Placental pericyte (primary cell): ENCODE data around the gene HOOK2. TPM values are rescaled to one million over a fixed set of nuclear protein-coding genes. Genes with fewer than 3 reads are reported as not detected.

Experiments used
- small RNA-seq: library from RNA; depleted of rRNA; stranded (forward); fragments of <200 nt; gene quantifications from one replicate; pipeline ENCODE3, GENCODE V24; 2012; ENCODE audit warnings: low replicate concordance
- total RNA-seq: library from RNA; depleted of rRNA; stranded (reverse); fragments of >200 nt; gene quantifications from 2 replicates; pipeline ENCODE4 v1.2.3, GENCODE V29; 2012

HOOK2 gene, protein sequence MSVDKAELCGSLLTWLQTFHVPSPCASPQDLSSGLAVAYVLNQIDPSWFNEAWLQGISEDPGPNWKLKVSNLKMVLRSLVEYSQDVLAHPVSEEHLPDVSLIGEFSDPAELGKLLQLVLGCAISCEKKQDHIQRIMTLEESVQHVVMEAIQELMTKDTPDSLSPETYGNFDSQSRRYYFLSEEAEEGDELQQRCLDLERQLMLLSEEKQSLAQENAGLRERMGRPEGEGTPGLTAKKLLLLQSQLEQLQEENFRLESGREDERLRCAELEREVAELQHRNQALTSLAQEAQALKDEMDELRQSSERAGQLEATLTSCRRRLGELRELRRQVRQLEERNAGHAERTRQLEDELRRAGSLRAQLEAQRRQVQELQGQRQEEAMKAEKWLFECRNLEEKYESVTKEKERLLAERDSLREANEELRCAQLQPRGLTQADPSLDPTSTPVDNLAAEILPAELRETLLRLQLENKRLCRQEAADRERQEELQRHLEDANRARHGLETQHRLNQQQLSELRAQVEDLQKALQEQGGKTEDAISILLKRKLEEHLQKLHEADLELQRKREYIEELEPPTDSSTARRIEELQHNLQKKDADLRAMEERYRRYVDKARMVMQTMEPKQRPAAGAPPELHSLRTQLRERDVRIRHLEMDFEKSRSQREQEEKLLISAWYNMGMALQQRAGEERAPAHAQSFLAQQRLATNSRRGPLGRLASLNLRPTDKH
- 13.3 and 14.2 TPM in 2 replicates for total RNA-seq

DNA sequence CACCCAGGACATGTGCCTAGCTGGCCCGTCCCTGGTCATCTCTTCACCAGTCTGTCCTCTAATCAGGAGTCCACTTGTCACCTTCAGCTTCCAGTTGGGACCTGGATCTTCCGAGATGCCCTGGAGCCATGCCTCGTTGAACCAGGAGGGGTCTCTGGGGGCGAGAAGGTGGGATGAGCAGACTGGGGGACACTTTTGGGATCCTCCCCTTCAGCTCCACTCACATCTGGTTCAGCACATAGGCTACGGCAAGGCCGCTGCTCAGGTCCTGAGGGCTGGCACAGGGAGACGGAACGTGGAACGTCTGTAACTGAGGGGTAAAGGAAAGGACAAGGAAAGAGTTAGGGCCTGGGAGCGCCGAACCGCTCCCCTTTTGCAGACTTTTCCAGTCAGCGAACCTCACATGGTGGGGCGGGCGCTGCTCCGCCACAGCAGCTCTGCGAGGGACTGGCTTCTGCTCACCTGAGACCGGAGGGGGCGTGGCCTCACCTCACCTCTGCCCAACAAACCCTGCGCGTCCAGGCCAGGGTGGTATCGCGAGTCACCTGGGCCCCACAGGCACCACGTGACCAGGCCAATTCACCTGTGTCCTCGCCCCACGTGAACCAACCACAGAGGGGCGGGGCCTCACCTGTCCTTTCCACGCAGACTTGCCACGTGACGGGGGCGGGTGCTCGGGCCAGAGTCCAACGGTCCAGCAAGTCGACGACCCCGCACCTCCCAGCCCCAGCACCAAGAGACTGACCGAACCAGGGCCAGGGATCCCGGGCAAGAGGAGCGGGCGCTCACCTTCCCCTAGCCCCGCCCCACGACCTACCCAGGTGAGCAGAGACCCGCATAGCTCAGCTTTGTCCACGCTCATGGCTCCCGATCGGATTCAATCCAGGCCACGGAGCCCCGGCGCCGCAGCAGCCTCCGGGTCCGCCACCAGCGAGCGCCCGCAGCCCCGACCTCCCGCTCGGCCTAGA, at the start of gene HOOK2:
Gene HOOK2, minus strand, starts transcription at position 965 of the 968 bp plus-strand sequence. Its CDS starts 103 bp downstream, at position 862.

DNA sequence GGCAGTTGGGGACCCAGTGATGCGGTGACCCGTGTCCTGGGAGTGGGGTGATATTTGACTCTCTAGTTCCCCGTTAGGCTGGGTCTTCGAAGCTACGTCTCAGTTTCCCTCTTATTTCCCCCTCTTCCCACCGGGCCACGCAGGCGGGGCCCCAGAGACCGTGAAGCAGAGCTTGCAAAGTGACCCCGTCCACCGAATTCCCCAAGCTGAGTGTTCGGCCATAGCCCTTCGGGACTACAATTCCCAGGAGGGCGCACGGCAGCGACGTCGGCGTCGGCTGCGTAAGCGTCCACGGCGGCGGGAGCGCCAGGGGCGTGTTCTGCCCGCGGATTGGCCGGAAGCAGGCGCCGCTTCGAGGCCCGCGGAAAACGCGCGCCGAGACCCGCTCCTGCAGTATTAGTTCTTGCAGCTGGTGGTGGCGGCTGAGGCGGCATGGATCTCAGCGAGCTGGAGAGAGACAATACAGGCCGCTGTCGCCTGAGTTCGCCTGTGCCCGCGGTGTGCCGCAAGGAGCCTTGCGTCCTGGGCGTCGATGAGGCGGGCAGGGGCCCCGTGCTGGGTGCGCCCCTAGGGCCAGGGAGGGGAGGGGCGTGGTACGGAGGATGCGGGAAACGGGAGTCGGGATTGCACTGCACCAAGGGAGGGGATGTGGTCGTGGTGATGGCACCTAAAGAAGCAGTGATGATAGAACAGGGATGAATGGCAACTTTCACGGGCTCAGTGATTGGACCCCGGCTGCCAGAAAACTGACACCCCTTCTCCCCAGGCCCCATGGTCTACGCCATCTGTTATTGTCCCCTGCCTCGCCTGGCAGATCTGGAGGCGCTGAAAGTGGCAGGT, 31.1 kb upstream of the HOOK2 start, which contains the start of gene RNASEH2A:
Gene RNASEH2A, plus strand, starts transcription at position 343 of the 840 bp plus-strand sequence. Its CDS starts 90 bp downstream, at position 433.

DNA sequence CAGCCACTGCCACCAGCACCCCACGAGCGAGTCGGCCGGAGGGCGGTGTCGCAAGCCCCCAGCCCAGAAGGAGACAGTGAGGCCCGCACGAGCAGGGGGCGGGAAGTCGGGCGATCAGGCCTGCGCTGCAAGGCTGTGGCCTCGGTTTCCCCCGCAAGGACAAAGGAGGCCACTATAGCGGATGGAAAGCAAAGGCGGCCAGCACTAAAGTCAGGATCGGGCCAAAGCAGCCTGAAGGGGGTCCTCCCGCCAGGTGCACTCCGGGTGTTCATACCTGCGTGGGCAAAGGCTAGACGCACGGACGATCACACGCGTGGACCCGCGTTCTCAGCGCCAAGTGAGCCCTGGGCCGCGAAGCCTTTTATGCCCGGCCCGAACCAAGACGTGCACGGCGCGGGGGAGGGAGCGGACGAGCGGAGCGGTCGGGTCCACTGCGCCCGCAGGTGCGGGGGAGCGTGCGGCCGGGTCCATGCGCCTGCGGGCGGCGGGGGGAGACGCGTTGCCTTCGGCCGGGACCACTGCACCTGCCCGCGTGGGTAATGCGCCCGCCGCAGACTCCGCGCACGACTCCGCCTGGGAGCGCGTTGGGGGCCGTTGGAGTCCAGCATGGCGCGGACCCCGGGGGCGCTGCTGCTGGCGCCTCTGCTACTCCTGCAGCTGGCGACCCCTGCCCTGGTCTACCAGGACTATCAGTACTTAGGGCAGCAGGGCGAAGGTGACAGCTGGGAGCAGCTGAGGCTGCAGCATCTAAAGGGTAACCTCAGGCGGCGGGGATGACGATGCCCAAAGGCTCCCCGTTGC, 26.3 kb upstream of the HOOK2 start, which contains the start of the genes PRDX2 and THSD8:
Gene PRDX2, minus strand, starts transcription at position 335 of the 801 bp plus-strand sequence. CDS start 539 bp downstream, outside the sequence.
Gene THSD8, plus strand, starts transcription at position 604 of the 801 bp plus-strand sequence. Its CDS starts 3 bp downstream, at position 607.

DNA sequence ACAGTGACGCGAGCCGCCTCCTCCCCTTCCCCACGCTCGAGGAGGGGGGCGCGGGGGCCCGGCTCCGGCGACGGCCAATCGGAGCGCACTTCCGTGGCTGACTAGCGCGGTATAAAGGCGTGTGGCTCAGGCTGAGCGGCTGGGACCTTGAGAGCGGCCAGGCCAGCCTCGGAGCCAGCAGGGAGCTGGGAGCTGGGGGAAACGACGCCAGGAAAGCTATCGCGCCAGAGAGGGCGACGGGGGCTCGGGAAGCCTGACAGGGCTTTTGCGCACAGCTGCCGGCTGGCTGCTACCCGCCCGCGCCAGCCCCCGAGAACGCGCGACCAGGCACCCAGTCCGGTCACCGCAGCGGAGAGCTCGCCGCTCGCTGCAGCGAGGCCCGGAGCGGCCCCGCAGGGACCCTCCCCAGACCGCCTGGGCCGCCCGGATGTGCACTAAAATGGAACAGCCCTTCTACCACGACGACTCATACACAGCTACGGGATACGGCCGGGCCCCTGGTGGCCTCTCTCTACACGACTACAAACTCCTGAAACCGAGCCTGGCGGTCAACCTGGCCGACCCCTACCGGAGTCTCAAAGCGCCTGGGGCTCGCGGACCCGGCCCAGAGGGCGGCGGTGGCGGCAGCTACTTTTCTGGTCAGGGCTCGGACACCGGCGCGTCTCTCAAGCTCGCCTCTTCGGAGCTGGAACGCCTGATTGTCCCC, 16.1 kb upstream of the HOOK2 start, which contains the start of gene JUNB:
Gene JUNB, plus strand, starts transcription at position 142 of the 706 bp plus-strand sequence. Its CDS starts 286 bp downstream, at position 428.

DNA sequence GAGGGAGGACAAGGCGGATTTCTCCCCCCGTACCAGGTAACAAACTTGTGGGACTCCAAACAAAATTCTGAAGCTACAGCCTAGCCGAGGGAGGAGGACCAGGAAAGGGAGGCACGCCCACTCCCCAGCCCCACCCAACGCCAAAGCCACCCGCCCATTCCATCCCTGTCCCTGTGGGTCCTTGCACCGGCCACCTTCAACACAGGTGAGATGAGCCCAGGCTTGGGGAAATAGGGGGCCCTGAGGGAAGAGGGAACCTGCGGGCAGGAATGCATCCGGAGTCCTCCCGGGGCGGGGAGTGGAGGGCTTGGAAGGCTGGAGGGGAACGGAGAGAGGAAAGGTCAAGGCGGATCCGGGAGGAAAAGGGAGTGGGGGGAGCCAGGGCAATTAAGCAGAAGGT, 23.7 kb downstream of the HOOK2 start, which contains the start of gene BEST2:
Gene BEST2, plus strand, starts transcription at position 157 of the 400 bp plus-strand sequence. CDS start 802 bp downstream, outside the sequence.

DNA sequence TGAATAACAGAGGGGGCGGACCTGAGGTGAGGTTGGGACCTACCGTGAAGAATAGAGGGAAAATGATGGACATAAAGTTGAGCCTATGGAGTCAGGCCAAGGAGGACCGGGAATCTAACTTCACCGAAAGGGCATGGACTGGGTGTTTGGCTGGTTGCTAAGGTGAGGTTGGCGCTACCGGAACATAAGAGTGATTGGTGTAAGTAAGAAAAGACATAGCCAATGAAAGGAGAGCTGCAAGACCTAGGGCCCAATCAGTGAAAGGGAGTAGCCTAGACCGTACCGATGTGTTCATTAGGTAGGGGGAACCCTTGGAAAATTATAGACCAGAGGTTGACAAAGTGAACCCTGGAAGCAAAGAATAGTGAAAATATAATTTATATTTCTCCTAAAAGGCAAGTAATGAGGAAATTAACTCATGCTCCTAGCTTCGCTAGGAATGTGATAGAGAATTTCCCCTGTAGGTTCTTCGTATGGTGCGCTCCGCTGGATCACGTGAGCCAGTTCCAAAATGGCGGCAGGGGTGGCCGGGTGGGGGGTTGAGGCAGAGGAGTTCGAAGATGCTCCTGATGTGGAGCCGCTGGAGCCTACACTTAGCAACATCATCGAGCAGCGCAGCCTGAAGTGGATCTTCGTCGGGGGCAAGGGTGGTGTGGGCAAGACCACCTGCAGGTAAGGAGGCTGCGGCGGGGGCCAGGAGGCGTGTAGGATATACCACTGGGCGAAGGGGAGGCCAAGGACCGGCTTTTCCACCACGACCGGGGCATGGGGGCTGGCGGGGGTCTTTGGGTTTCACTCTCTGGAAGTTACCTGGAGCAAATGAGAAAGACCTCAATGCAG, 38.1 kb downstream of the HOOK2 start, which contains the start of gene GET3:
Gene GET3, plus strand, starts transcription at position 503 of the 840 bp plus-strand sequence. Its CDS starts 9 bp downstream, at position 512.

DNA sequence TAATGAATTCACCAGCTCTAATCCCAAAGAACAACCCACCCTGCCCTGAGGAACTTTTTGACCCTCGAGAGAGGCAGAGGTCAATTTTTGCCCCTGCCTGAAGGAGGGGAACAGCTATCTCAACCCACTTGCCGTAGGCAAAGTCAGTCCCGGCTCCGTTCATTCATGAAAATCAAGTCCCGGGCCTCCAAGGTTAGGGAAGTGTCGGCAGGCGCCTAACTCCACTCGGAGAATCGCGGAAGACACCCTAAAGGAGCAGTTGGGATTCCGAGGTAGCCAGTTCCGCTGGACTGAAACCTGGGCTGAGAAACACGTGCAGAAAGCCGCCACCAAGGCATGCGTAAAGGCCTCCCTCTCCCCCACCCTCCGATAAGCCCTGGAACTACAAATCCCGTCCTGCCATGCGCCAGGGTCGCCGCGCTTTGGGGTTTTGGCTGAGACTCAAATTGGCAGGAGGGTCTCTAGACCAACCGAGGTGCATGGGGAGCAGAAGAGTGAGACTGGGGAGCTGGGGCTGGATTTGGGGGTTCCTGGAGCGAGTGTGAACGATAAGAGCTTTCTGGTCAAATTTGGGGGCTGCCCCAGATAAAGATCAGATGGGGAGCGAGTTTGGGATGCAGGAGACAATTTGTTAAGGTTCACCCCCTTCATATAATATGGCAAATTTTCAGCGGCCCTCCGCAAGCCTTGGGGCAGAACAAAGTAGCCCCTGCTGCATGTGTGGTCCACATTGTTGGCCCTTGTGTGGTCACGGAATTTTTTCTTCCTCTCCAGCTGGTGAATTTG, 51.5 kb downstream of the HOOK2 start, which contains the start of gene TNPO2:
Gene TNPO2, minus strand, starts transcription at position 292 of the 786 bp plus-strand sequence. CDS start 2,955 bp downstream, outside the sequence.

Small RNAs within 50 kb of the gene (small RNA-seq; reads per million reads assigned to genes)
- not detected for gene MIR5684

Other genes starting within 250 kb of the HOOK2 start
- 3.9 and 5.3 TPM in 2 replicates for gene ZNF564, start 224.1 kb downstream of the HOOK2 start, total RNA-seq
- 8.5 and 9.6 TPM in 2 replicates for gene ZNF490, start 164.7 kb downstream of the HOOK2 start, total RNA-seq
- gene ZNF791, start 164.6 kb downstream of the HOOK2 start, total RNA-seq = 13.6 and 15.2 TPM in 2 replicates
- gene MAN2B1, start 108.8 kb downstream of the HOOK2 start, total RNA-seq = 40.5 and 48.8 TPM in 2 replicates
- gene WDR83, start 108.7 kb downstream of the HOOK2 start, total RNA-seq = 5.5 and 6.0 TPM in 2 replicates
- 62.4 and 78.0 TPM in 2 replicates for gene DHPS, start 93.7 kb downstream of the HOOK2 start, total RNA-seq
- gene GNG14, start 87.6 kb downstream of the HOOK2 start, total RNA-seq = not detected in 2 replicates
- gene FBXW9, start 78.9 kb downstream of the HOOK2 start, total RNA-seq = 10.3 and 12.2 TPM in 2 replicates
- 45.1 and 73.3 TPM in 2 replicates for gene TNPO2, start 51.6 kb downstream of the HOOK2 start, total RNA-seq
- 142 and 218 TPM in 2 replicates for gene TRIR, start 40.9 kb downstream of the HOOK2 start, total RNA-seq
- 88.0 and 105 TPM in 2 replicates for gene GET3, start 38.1 kb downstream of the HOOK2 start, total RNA-seq
- not detected in 2 replicates for gene BEST2, start 23.8 kb downstream of the HOOK2 start, total RNA-seq
- gene JUNB, start 15.9 kb upstream of the HOOK2 start, total RNA-seq = 187 and 191 TPM in 2 replicates
- gene PRDX2, start 26.2 kb upstream of the HOOK2 start, total RNA-seq = 188 and 197 TPM in 2 replicates
- not detected in 2 replicates for gene THSD8, start 26.5 kb upstream of the HOOK2 start, total RNA-seq
- gene RNASEH2A, start 31.0 kb upstream of the HOOK2 start, total RNA-seq = 4.4 and 45.4 TPM in 2 replicates
- not detected in 2 replicates for gene RTBDN, start 59.0 kb upstream of the HOOK2 start, total RNA-seq
- not detected in 2 replicates for gene MAST1, start 63.0 kb upstream of the HOOK2 start, total RNA-seq
- 11.5 and 37.2 TPM in 2 replicates for gene DNASE2, start 105.9 kb upstream of the HOOK2 start, total RNA-seq
- gene KLF1, start 111.6 kb upstream of the HOOK2 start, total RNA-seq = not detected in 2 replicates
- 32.4 and 35.7 TPM in 2 replicates for gene GCDH, start 115.6 kb upstream of the HOOK2 start, total RNA-seq
- 0.22 TPM in 1 of 2 replicates, not detected in the other for gene SYCE2, start 143.7 kb upstream of the HOOK2 start, total RNA-seq
- 98.8 and 109 TPM in 2 replicates for gene FARSA, start 158.2 kb upstream of the HOOK2 start, total RNA-seq
- gene CALR, start 163.1 kb upstream of the HOOK2 start, total RNA-seq = 1,645 and 6,576 TPM in 2 replicates
- 93.7 and 179 TPM in 2 replicates for gene RAD23A, start 170.3 kb upstream of the HOOK2 start, total RNA-seq
- gene GADD45GIP1, start 181.7 kb upstream of the HOOK2 start, total RNA-seq = 15.8 and 19.3 TPM in 2 replicates
- 0.14 TPM in 1 of 2 replicates, not detected in the other for gene DAND5, start 194.0 kb upstream of the HOOK2 start, total RNA-seq
- 37.2 and 41.9 TPM in 2 replicates for gene NFIX, start 219.9 kb upstream of the HOOK2 start, total RNA-seq